ENCODE measurements around the gene SLIT3.

The SLIT3 gene

GRCh38 chr5:168844016-168844921, 456.7 kb downstream of the SLIT3 start:
- Histone ChIP-seq H3K4me1 (ENCODE audit: insufficient read depth, low read length, poor library complexity, severe bottlenecking) (peaks cover 18% of the 10 kb centered on the region), H4K20me1 (ENCODE audit: insufficient read depth, low read length, poor library complexity, severe bottlenecking) (no peaks in the 10 kb centered on the region), H3K27me3 (ENCODE audit: insufficient read depth, low read length, poor library complexity, severe bottlenecking) (no peaks in the 10 kb centered on the region), H3F3A (ENCODE audit: low read depth) (no peaks in the 10 kb centered on the region), H3K4me2 (ENCODE audit: low read depth, low read length, poor library complexity, severe bottlenecking) (no peak overlapping the region), H3K36me3 (ENCODE audit: insufficient read depth, low read length) (no peaks in the 10 kb centered on the region), H3K9me2 (replicated peaks; ENCODE audit: low read depth, low read length) (no peaks in the 10 kb centered on the region), H2AFZ (ENCODE audit: low read length) (no peak overlapping the region), H3K79me2 (ENCODE audit: insufficient read depth, low read length) (no peaks in the 10 kb centered on the region), H3K9ac (ENCODE audit: low read depth, low read length, poor library complexity, severe bottlenecking) (no peak overlapping the region), H3K4me3 (ENCODE audit: low read length, poor library complexity, severe bottlenecking) (no peak overlapping the region), H3K9me3 (ENCODE audit: insufficient read depth, low read depth, low read length) (no peaks in the 10 kb centered on the region)
- TF ChIP-seq EZH2phosphoT487 (IDR thresholded peaks at IDR 0.05; ENCODE audit: borderline replicate concordance): no peak
- no peak for TF ChIP-seq CTCF (conservative IDR thresholded peaks at IDR 0.05; ENCODE audit: low read length)

GRCh38 chr5:168843277-168844015, 457.5 kb downstream of the SLIT3 start:
- Histone ChIP-seq H3K9me2 (replicated peaks; ENCODE audit: low read depth, low read length) (no peaks in the 10 kb centered on the region), H4K20me1 (ENCODE audit: insufficient read depth, low read length, poor library complexity, severe bottlenecking) (no peaks in the 10 kb centered on the region), H3K4me1 (ENCODE audit: insufficient read depth, low read length, poor library complexity, severe bottlenecking) (peaks cover 11% of the 10 kb centered on the region), H3K4me2 (ENCODE audit: low read depth, low read length, poor library complexity, severe bottlenecking) (no peak overlapping the region), H3K36me3 (ENCODE audit: insufficient read depth, low read length) (no peaks in the 10 kb centered on the region), H3K27me3 (ENCODE audit: insufficient read depth, low read length, poor library complexity, severe bottlenecking) (no peaks in the 10 kb centered on the region), H3F3A (ENCODE audit: low read depth) (no peaks in the 10 kb centered on the region), H3K79me2 (ENCODE audit: insufficient read depth, low read length) (no peaks in the 10 kb centered on the region), H3K9me3 (ENCODE audit: insufficient read depth, low read depth, low read length) (no peaks in the 10 kb centered on the region), H2AFZ (ENCODE audit: low read length) (no peak overlapping the region), H3K4me3 (ENCODE audit: low read length, poor library complexity, severe bottlenecking) (no peak overlapping the region), H3K9ac (ENCODE audit: low read depth, low read length, poor library complexity, severe bottlenecking) (no peak overlapping the region)
- no peak for TF ChIP-seq EZH2phosphoT487 (IDR thresholded peaks at IDR 0.05; ENCODE audit: borderline replicate concordance)
- TF ChIP-seq CTCF (conservative IDR thresholded peaks at IDR 0.05; ENCODE audit: low read length): no peak

- no peaks in the 10 kb centered on the region for H3K9me3 ChIP-seq (ENCODE audit: insufficient read depth, low read depth, low read length)
- H3K79me2 ChIP-seq (ENCODE audit: insufficient read depth, low read length): no peaks in the 10 kb centered on the region
- H3F3A ChIP-seq (ENCODE audit: low read depth): no peaks in the 10 kb centered on the region
- peaks cover 8% of the 10 kb centered on the region for H3K4me1 ChIP-seq (ENCODE audit: insufficient read depth, low read length, poor library complexity, severe bottlenecking)
- no peak overlapping the region for H2AFZ ChIP-seq (ENCODE audit: low read length)
- H3K9me2 ChIP-seq (replicated peaks; ENCODE audit: low read depth, low read length): no peaks in the 10 kb centered on the region
- no peaks in the 10 kb centered on the region for H4K20me1 ChIP-seq (ENCODE audit: insufficient read depth, low read length, poor library complexity, severe bottlenecking)
- H3K9ac ChIP-seq (ENCODE audit: low read depth, low read length, poor library complexity, severe bottlenecking): no peak overlapping the region
- no peaks in the 10 kb centered on the region for H3K27me3 ChIP-seq (ENCODE audit: insufficient read depth, low read length, poor library complexity, severe bottlenecking)
- H3K36me3 ChIP-seq (ENCODE audit: insufficient read depth, low read length): no peaks in the 10 kb centered on the region
- TF ChIP-seq CTCF (conservative IDR thresholded peaks at IDR 0.05; ENCODE audit: low read length) (no peak), EZH2phosphoT487 (IDR thresholded peaks at IDR 0.05; ENCODE audit: borderline replicate concordance) (no peak)
- H3K4me2 ChIP-seq (ENCODE audit: low read depth, low read length, poor library complexity, severe bottlenecking): no peak overlapping the region
- H3K4me3 ChIP-seq (ENCODE audit: low read length, poor library complexity, severe bottlenecking): no peak overlapping the region
Measured at GRCh38 chr5:168842571-168843205, 458.3 kb downstream of the SLIT3 start.

Measured in Loucy (cell line).